Measurements from ENCODE around the gene CLK3. TPM values are rescaled to one million over a fixed set of nuclear protein-coding genes. Genes with fewer than 3 reads are reported as not detected.

CLK3 gene
- total and polyA plus RNA-seq, 2 donors (not counting 3 experiments of a cell fraction or from before 2014, with no cell fraction given) = 75.5 to 121 TPM

- Histone ChIP-seq H3K79me2 (ENCODE audit: control insufficient read depth, insufficient read depth, low read length) (no peaks in the 10 kb centered on the region), H3K27ac (ENCODE audit: insufficient read depth, low read depth, low read length) (no peak overlapping the region), H3K4me3 (replicated peaks in 1 of 3; ENCODE audit: insufficient read depth in 1 of 3, low read depth in 1 of 3, low read length in 3 of 3) (no peak overlapping the region), H2AFZ (ENCODE audit: low read depth, low read length) (no peak overlapping the region), H3K9me3 (replicated peaks; ENCODE audit: control insufficient read depth, insufficient read depth, low read length) (no peaks in the 10 kb centered on the region), H4K20me1 (replicated peaks; ENCODE audit: control insufficient read depth, extremely low read depth, insufficient read depth, low read length) (no peaks in the 10 kb centered on the region), H3K4me1 (ENCODE audit: control insufficient read depth, extremely low read depth, insufficient read depth, low read length) (peaks cover 26% of the 10 kb centered on the region), H3K9ac (replicated peaks; ENCODE audit: extremely low read depth, insufficient read depth, low read length) (no peak overlapping the region), H3K9me1 (replicated peaks; ENCODE audit: control insufficient read depth, extremely low read depth, insufficient read depth, low read length) (no peaks in the 10 kb centered on the region), H3K4me2 (ENCODE audit: insufficient read depth, low read length) (no peak overlapping the region), H3K27me3 (ENCODE audit: control insufficient read depth in 2 of 2, insufficient read depth in 2 of 2, low read length in 2 of 2) (no peaks in the 10 kb centered on the region), H3K36me3 (ENCODE audit: control insufficient read depth in 2 of 2, extremely low read depth in 1 of 2, insufficient read depth in 2 of 2, low read length in 2 of 2) (no peaks in the 10 kb centered on the region)
- no TSS peak for BruUV-seq (replicated peaks)
- dilution Hi-C loops (cut with MboI; ENCODE audit: extremely low pct_ligation_motif_present, low sequenced_read_pairs) = no loop called here
- intact Hi-C loops (cut with micrococcal nuclease) = no loop called here
- DNase-seq (ENCODE audit: low read depth, low spot score) (no peak), FAIRE-seq (no peak)
- TF ChIP-seq POLR2A (IDR thresholded peaks at IDR 0.05; ENCODE audit: low read depth, low read length) = no peak
- no peak for TF ChIP-seq FOS (IDR thresholded peaks at IDR 0.05; ENCODE audit: borderline replicate concordance, insufficient read depth, low read length)
- TF ChIP-seq MAX (IDR thresholded peaks at IDR 0.05; ENCODE audit: insufficient read depth, insufficient read length) = no peak
- no peak for TF ChIP-seq POLR2AphosphoS5 (IDR thresholded peaks at IDR 0.05; ENCODE audit: insufficient read depth, low read depth, low read length)
- no peak for TF ChIP-seq CTCF (IDR thresholded peaks at IDR 0.05; ENCODE audit: extremely low read depth in 1 of 2, insufficient read depth in 1 of 2, low read depth in 1 of 2, low read length in 2 of 2)
- TF ChIP-seq MYC (IDR thresholded peaks at IDR 0.05; ENCODE audit: low read depth, low read length) = no peak
- no peak for TF ChIP-seq JUN (IDR thresholded peaks at IDR 0.05; ENCODE audit: borderline replicate concordance, insufficient read depth, insufficient read length, low read depth)
- no peak for TF ChIP-seq GATA2 (IDR thresholded peaks at IDR 0.05; ENCODE audit: insufficient read depth, insufficient read length, low read depth, low read length)
- no peak for TF ChIP-seq EZH2 (IDR thresholded peaks at IDR 0.05; ENCODE audit: borderline replicate concordance, low read depth, low read length, severe bottlenecking)
- POLR2A ChIA-PET = no interaction called here
- CTCF ChIA-PET = no interaction called here
Observed at GRCh38 chr15:74585857-74586256, 29.8 kb upstream of the CLK3 start.

All from endothelial cell of umbilical vein (primary cell).